ENCODE data around the gene CCNJL. TPM values are rescaled to one million over a fixed set of nuclear protein-coding genes. Genes with fewer than 3 reads are reported as not detected.

Gene CCNJL
- total RNA-seq, 1 donor from 2014 or later: 5.6 TPM

GRCh38 chr5:160293901-160294561, 18.3 kb downstream of the CCNJL start:
- H3K4me3 ChIP-seq: no peak overlapping the region
- TF ChIP-seq CTCF (IDR thresholded peaks at IDR 0.05) (no peak), POLR2A (IDR thresholded peaks at IDR 0.05) (no peak), POLR2AphosphoS5 (IDR thresholded peaks at IDR 0.05; ENCODE audit: insufficient read depth in 1 of 2, low read depth in 1 of 2) (no peak)
- no peak overlapping the region for H3K27ac ChIP-seq
- H3K9me3 ChIP-seq: no peaks in the 10 kb centered on the region
- H3K27me3 ChIP-seq: no peaks in the 10 kb centered on the region
- DNase-seq (ENCODE audit: extremely low spot score in 2 of 2): no peak
- intact Hi-C loops (cut with DNase I): no loop called here
- H3K36me3 ChIP-seq: no peaks in the 10 kb centered on the region
- no peaks in the 10 kb centered on the region for H3K4me1 ChIP-seq

GRCh38 chr5:160293386-160293785, 19.0 kb downstream of the CCNJL start:
- no peak for DNase-seq (ENCODE audit: extremely low spot score in 2 of 2)
- intact Hi-C loops (cut with DNase I): no loop called here
- no peaks in the 10 kb centered on the region for H3K9me3 ChIP-seq
- no peaks in the 10 kb centered on the region for H3K4me1 ChIP-seq
- no peak overlapping the region for H3K4me3 ChIP-seq
- TF ChIP-seq CTCF (IDR thresholded peaks at IDR 0.05) (no peak), POLR2A (IDR thresholded peaks at IDR 0.05) (no peak), POLR2AphosphoS5 (IDR thresholded peaks at IDR 0.05; ENCODE audit: insufficient read depth in 1 of 2, low read depth in 1 of 2) (no peak)
- H3K36me3 ChIP-seq: no peaks in the 10 kb centered on the region
- no peaks in the 10 kb centered on the region for H3K27me3 ChIP-seq
- H3K27ac ChIP-seq: no peak overlapping the region

- Histone ChIP-seq H3K36me3 (no peaks in the 10 kb centered on the region), H3K9me3 (no peaks in the 10 kb centered on the region), H3K4me3 (no peak overlapping the region), H3K27ac (no peak overlapping the region), H3K4me1 (peaks cover 15% of the 10 kb centered on the region), H3K27me3 (no peaks in the 10 kb centered on the region)
- no peak for DNase-seq (ENCODE audit: extremely low spot score in 2 of 2)
- TF ChIP-seq POLR2AphosphoS5 (IDR thresholded peaks at IDR 0.05; ENCODE audit: insufficient read depth in 1 of 2, low read depth in 1 of 2) (no peak), CTCF (IDR thresholded peaks at IDR 0.05) (no peak), POLR2A (IDR thresholded peaks at IDR 0.05) (no peak)
- intact Hi-C loops (cut with DNase I): no loop called here
These were observed 20.9 kb downstream of the CCNJL start for GRCh38 chr5:160291467-160291866.

GRCh38 chr5:160290751-160291150, 21.6 kb downstream of the CCNJL start:
- Histone ChIP-seq H3K4me1 (peaks cover 15% of the 10 kb centered on the region), H3K27me3 (no peaks in the 10 kb centered on the region), H3K9me3 (no peaks in the 10 kb centered on the region), H3K27ac (no peak overlapping the region), H3K4me3 (no peak overlapping the region), H3K36me3 (no peaks in the 10 kb centered on the region)
- intact Hi-C loops (cut with DNase I): no loop called here
- DNase-seq (ENCODE audit: extremely low spot score in 2 of 2): no peak
- TF ChIP-seq POLR2AphosphoS5 (IDR thresholded peaks at IDR 0.05; ENCODE audit: insufficient read depth in 1 of 2, low read depth in 1 of 2): no peak
- TF ChIP-seq CTCF (IDR thresholded peaks at IDR 0.05): no peak
- no peak for TF ChIP-seq POLR2A (IDR thresholded peaks at IDR 0.05)

- TF ChIP-seq POLR2A (IDR thresholded peaks at IDR 0.05) (no peak), POLR2AphosphoS5 (IDR thresholded peaks at IDR 0.05; ENCODE audit: insufficient read depth in 1 of 2, low read depth in 1 of 2) (no peak), CTCF (IDR thresholded peaks at IDR 0.05) (no peak)
- no peak for DNase-seq (ENCODE audit: extremely low spot score in 2 of 2)
- Histone ChIP-seq H3K36me3 (no peaks in the 10 kb centered on the region), H3K27me3 (no peaks in the 10 kb centered on the region), H3K27ac (no peak overlapping the region), H3K9me3 (no peaks in the 10 kb centered on the region), H3K4me1 (peaks cover 15% of the 10 kb centered on the region), H3K4me3 (no peak overlapping the region)
- intact Hi-C loops (cut with DNase I): no loop called here
These were observed 22.6 kb downstream of the CCNJL start for GRCh38 chr5:160289721-160290120.

Measured in vagina (tissue), 2 donors.